GM12872 (cell line): ENCODE results near the gene DCAF8.

Source experiments
- CTCF ChIP-seq: IDR thresholded peaks from 3 replicates; pipeline ENCODE4 v1.5.1; 2011; ENCODE audit warnings: low read depth, mild to moderate bottlenecking, low read length, moderate library complexity; ENCODE audit not compliant: insufficient read depth

The DCAF8 gene

GRCh38 chr1:160169553-160170399 is 92.6 kb downstream of the DCAF8 start:
- TF ChIP-seq CTCF, result no peak

GRCh38 chr1:160168609-160169369 is 93.6 kb downstream of the DCAF8 start:
- 0 out of 3 replicates have a peak, but pooled peaks have one; percentile 14 for TF ChIP-seq CTCF

GRCh38 chr1:160168016-160168415 is 94.3 kb downstream of the DCAF8 start:
- no peak for TF ChIP-seq CTCF

GRCh38 chr1:160167580-160167979 is 94.8 kb downstream of the DCAF8 start:
- 0 out of 3 replicates have a peak, but pooled peaks have one; percentile 18 for TF ChIP-seq CTCF

GRCh38 chr1:160167056-160167455 is 95.3 kb downstream of the DCAF8 start:
- no peak for TF ChIP-seq CTCF

- no peak for TF ChIP-seq CTCF
Observed at GRCh38 chr1:160166166-160166868, 96.0 kb downstream of the DCAF8 start.
